ENCODE data around the gene POC1A.
A peak's percentile ranks its signal among the peaks of the same experiment; 100 is the strongest.

The POC1A gene

DNA sequence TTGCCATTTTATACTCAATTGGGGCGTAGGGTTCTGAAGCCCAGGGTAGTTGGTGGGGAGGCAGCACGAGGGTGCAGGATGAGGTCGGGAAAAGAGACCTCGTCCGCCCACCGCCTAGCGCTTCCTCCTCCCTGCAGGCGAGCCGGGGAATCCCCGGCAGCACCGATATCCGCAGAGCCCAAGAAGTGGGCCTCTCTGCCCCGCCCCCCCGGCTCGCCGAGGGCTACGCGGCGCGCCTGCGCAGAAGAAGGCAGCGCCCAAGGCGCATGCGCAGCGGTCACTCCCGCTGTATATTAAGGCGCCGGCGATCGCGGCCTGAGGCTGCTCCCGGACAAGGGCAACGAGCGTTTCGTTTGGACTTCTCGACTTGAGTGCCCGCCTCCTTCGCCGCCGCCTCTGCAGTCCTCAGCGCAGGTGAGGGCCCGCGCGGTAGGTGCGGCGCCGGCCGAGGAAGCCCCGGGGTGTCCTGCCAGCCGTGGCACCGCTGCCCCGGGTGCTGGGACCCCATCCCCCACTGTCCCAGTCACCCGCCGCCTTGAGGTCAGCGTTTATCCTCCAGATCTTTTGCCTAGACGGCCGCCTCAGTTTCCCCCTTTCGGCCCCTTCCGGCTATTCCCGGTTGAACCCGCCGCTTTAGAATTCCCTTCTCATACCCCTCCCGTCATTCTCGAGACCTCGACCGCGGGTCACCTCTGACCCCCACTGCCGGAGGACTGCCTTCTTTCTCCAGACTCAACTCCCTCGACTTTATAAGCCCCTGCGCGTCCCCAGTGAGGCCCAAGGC, 43.8 kb upstream of the POC1A start, which contains the start of gene ALAS1:
ALAS1 (plus strand) TSS at position 319 of the 784 bp plus-strand sequence. CDS start 1,082 bp downstream, outside the sequence.
- peak within 1 kb of the TSS; percentile 73 for H3K27ac ChIP-seq
- TF ChIP-seq, protein P1, sequence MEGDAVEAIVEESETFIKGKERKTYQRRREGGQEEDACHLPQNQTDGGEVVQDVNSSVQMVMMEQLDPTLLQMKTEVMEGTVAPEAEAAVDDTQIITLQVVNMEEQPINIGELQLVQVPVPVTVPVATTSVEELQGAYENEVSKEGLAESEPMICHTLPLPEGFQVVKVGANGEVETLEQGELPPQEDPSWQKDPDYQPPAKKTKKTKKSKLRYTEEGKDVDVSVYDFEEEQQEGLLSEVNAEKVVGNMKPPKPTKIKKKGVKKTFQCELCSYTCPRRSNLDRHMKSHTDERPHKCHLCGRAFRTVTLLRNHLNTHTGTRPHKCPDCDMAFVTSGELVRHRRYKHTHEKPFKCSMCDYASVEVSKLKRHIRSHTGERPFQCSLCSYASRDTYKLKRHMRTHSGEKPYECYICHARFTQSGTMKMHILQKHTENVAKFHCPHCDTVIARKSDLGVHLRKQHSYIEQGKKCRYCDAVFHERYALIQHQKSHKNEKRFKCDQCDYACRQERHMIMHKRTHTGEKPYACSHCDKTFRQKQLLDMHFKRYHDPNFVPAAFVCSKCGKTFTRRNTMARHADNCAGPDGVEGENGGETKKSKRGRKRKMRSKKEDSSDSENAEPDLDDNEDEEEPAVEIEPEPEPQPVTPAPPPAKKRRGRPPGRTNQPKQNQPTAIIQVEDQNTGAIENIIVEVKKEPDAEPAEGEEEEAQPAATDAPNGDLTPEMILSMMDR (conservative IDR thresholded peaks at IDR 0.05; ENCODE audit: low read depth), result no peak
- ChIA-PET POLR2A (ENCODE audit: low non-redundant PET) (no interaction called here), CTCF (no interaction called here)
- DNase-seq (ENCODE audit: low spot score), result peak; percentile 86

DNA sequence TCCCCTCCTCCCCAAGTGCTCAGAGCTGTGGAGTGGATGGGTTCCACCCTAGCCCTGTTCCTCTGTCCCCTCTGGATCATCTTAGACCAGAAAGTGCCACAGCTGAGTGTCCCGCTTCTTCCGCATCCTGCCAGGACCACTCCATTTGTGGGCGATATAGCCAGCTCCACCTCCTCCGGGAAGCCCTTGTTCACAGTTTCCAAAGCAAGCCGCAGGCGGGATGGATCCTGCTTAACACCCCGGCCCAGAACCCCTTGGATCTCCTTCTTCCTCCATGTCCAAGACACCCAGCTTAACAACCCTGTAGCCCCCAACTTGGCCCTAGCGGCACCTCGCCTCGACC, 43.2 kb upstream of the POC1A start:
- no peak for DNase-seq (ENCODE audit: low spot score)
- H3K27ac ChIP-seq, result peak overlapping the region; percentile 73
- ChIA-PET CTCF (no interaction called here), POLR2A (ENCODE audit: low non-redundant PET) (interaction anchor here (0.6 kb wide), 2 partner anchors 197 to 201 kb away, joined by 3 read pairs; no protein-coding TSS in a partner anchor)
- TF ChIP-seq, protein P1 (conservative IDR thresholded peaks at IDR 0.05; ENCODE audit: low read depth), result no peak

- no peak for DNase-seq (ENCODE audit: low spot score)
- ChIA-PET POLR2A (ENCODE audit: low non-redundant PET) (interaction anchor here (0.6 kb wide), 3 partner anchors 164 to 201 kb away, joined by 3 to 6 read pairs (median 3); no protein-coding TSS in a partner anchor), CTCF (interaction anchor here (0.6 kb wide), 1 partner anchor 1041 kb away, joined by 5 read pairs; no protein-coding TSS in a partner anchor)
- peak overlapping the region; percentile 73 for H3K27ac ChIP-seq
- TF ChIP-seq, protein P1 (conservative IDR thresholded peaks at IDR 0.05; ENCODE audit: low read depth), result no peak
These were observed 42.8 kb upstream of the POC1A start for GRCh38 chr3:52196977-52197376.

DNA sequence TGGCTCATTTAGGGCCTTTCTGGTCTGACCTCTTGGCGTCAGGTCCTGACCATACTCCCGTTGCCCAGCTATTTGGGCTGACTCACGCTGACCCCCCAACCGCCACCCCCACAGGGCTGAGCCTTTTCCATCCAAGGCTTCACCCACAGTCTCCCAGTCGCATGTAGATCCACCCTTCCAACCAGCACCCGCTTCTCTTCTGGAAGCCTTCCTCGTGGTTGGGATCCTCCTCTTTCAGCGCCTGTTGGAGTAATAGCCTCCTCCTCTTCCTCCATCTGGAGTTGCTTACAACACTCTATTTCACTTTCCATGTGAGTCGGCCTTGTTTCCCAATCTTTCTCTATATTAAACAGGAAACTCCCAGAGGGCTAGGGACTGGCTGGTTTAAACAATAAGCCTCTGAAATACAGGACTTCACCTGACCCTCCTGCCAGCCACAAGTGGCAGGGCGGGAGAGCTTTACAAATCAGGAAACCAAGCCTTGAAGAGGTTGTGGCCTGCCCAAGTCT, 41.7 kb upstream of the POC1A start:
- POLR2A ChIA-PET (ENCODE audit: low non-redundant PET), result no interaction called here
- CTCF ChIA-PET, result no interaction called here

DNA sequence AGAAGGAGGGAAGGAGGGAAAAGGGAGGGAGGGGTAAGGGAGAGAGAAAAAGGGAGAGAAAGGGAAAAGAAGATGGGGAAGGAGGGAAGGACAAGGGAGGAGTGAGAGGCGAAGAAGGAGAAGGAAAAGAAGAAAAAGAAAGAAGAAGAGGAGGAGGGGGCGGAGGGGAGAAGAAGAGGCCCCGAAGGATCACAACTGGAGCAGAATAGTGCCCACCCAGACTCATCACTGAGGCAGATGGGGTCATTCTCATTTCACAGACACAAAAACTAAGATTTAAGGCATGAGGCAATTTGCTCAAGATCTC, 41.0 kb upstream of the POC1A start:
- no peak overlapping the region for H3K27ac ChIP-seq
- ChIA-PET POLR2A (ENCODE audit: low non-redundant PET) (no interaction called here), CTCF (no interaction called here)
- TF ChIP-seq, protein P1 (conservative IDR thresholded peaks at IDR 0.05; ENCODE audit: low read depth), result no peak
- no peak for DNase-seq (ENCODE audit: low spot score)

More for the DNA sequence above, 41.7 kb upstream of the POC1A start:
- peak overlapping the region; percentile 73 for H3K27ac ChIP-seq
- no peak for DNase-seq (ENCODE audit: low spot score)
- TF ChIP-seq, protein P1 (conservative IDR thresholded peaks at IDR 0.05; ENCODE audit: low read depth), result no peak

- TF ChIP-seq, protein P1 (conservative IDR thresholded peaks at IDR 0.05; ENCODE audit: low read depth), result no peak
- CTCF ChIA-PET, result interaction anchor here (0.5 to 0.8 kb wide), 2 partner anchors 25 to 141 kb away, joined by 3 to 4 read pairs; no protein-coding TSS in a partner anchor
- DNase-seq (ENCODE audit: low spot score), result no peak
- POLR2A ChIA-PET (ENCODE audit: low non-redundant PET), result no interaction called here
- no peak overlapping the region for H3K27ac ChIP-seq
These were observed 40.5 kb upstream of the POC1A start for GRCh38 chr3:52194485-52195290.
